IgD-negative memory B cell (primary cell): ENCODE measurements around the gene LRRC71. TPM values are rescaled to one million over a fixed set of nuclear protein-coding genes. Genes with fewer than 3 reads are reported as not detected.

ENCODE experiments used
- H3K27ac Mint-ChIP-seq, 3 donors: one replicate each; pipeline ENCODE4 v1.8.0; 2020 to 2022; ENCODE audit warnings: mild to moderate bottlenecking in 3 of 3, mixed read lengths in 3 of 3, moderate library complexity in 1 of 3
- H3K27me3 Mint-ChIP-seq: one replicate; pipeline ENCODE4 v1.8.0; 2021; ENCODE audit warnings: mixed read lengths
- H3K36me3 Mint-ChIP-seq: one replicate; pipeline ENCODE4 v1.8.0; 2020; ENCODE audit warnings: mild to moderate bottlenecking, mixed read lengths
- H3K4me1 Mint-ChIP-seq, 3 donors: one replicate each; pipeline ENCODE4 v1.8.0; 2020 to 2022; ENCODE audit warnings: mixed read lengths in 3 of 3, mild to moderate bottlenecking in 1 of 3
- H3K4me3 Mint-ChIP-seq, 4 donors: one replicate each; pipeline ENCODE4 v1.8.0; 2020 to 2022; ENCODE audit warnings: mild to moderate bottlenecking in 4 of 4, mixed read lengths in 4 of 4, moderate library complexity in 3 of 4
- H3K9me3 Mint-ChIP-seq, 3 donors: one replicate each; pipeline ENCODE4 v1.8.0; 2020 to 2021; ENCODE audit warnings: mixed read lengths in 3 of 3, mild to moderate bottlenecking in 1 of 3
- polyA plus RNA-seq: library from polyadenylated mRNA; unstranded; fragments of 300-500 nt; fragmentation: Illumina TruSeq; gene quantifications from one replicate; pipeline ENCODE4 v1.2.3, GENCODE V29; 2021

The LRRC71 gene
- polyA plus RNA-seq, 1 donor from 2014 or later, result not detected

DNA sequence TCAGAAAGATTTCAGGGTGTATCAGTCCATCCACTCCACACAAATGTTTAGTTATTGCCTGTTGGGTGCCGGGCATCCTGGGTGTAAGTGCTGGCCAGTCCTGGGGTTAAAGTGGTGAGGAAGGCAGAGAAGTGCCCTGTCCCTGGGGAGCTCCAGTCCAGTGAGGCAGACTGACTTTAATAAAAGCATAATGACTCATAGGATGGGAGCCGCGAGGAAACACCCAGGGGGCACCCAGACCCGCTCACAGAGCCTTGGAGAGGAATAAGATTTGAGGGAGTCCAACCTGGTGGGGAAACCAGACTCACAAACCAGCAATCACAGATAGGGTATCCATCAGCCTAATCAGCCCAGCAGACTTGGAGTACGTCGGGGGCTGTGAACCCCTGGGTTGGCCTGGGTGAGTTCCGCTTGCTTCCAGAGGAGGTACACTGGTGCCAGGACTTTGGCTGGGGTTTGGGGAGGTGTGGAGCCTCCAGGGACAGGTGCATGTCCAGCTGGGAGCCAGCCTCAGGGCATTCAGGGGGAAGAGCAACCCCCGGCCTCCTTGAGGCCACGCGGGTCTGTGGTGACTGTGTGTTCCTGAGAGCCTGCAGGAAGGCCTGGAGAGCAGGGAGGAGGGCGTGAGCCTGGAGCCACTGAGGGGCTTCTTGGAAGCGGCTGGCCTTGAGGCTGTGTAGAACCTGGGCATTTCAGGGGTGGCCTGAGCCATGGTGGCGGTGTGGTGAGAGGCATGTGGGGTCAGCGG, 23.2 kb upstream of the LRRC71 start:
- Mint-ChIP-seq H3K4me3 (no peak overlapping the region), H3K9me3 (no peaks in the 10 kb centered on the region), H3K4me1 (peaks cover 0 to 3% (median 0%) of the 10 kb centered on the region in 3 donors), H3K27me3 (peaks cover 67% of the 10 kb centered on the region), H3K27ac (no peak overlapping the region), H3K36me3 (no peaks in the 10 kb centered on the region)

GRCh38 chr1:156898161-156898566, 22.3 kb upstream of the LRRC71 start:
- Mint-ChIP-seq H3K4me3 (no peak overlapping the region), H3K27me3 (peaks cover 61% of the 10 kb centered on the region), H3K27ac (peak overlapping the region in 1 of 3 donors; percentile 13), H3K9me3 (no peaks in the 10 kb centered on the region), H3K4me1 (peaks cover 0 to 3% (median 0%) of the 10 kb centered on the region in 3 donors), H3K36me3 (no peaks in the 10 kb centered on the region)

GRCh38 chr1:156898971-156899664, 21.3 kb upstream of the LRRC71 start:
- Mint-ChIP-seq H3K4me3 (no peak overlapping the region), H3K36me3 (no peaks in the 10 kb centered on the region), H3K4me1 (peaks cover 0 to 3% (median 0%) of the 10 kb centered on the region in 3 donors), H3K27me3 (peaks cover 56% of the 10 kb centered on the region), H3K27ac (peak overlapping the region in 1 of 3 donors; percentile 19), H3K9me3 (no peaks in the 10 kb centered on the region)

- Mint-ChIP-seq H3K4me1 (peaks cover 0 to 3% (median 0%) of the 10 kb centered on the region in 3 donors), H3K36me3 (no peaks in the 10 kb centered on the region), H3K27me3 (peaks cover 50% of the 10 kb centered on the region), H3K4me3 (no peak overlapping the region), H3K9me3 (no peaks in the 10 kb centered on the region), H3K27ac (no peak overlapping the region)
Measured at GRCh38 chr1:156899956-156900718, 20.3 kb upstream of the LRRC71 start.

DNA sequence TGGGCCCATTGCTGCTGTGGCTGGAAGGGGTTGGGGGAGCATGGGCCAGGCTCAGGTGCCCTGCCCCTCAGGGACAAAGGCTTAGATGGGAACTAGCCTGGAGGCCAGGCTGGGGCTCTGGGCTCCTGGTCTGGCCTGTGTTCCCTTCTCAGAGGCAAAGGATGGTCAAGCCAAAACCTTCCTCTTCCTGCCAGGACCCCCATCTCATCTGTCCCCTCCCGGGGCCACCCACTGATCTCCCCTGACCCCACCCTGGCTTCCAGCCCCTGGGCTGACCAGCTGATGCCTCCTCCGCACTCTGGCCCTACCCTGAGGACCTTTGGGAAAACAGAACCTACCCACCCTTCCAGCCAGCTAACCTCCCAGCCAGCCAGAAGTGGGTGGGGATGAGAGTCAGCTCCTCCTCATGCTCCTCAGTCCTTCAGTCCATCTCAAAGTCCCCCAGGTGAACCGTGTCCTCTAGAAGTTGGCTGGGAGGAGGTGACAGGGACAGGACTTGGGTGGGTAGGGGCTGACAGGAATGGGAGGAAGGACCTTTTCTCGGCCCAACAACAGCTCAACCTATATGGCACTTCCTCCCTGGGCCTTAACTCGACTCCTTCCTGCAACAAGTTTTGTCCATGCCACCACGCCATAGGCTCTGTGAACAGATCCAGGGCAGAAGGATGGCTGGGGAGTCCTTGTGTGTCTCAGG, 19.4 kb upstream of the LRRC71 start:
- no peaks in the 10 kb centered on the region for H3K36me3 Mint-ChIP-seq
- peak overlapping the region in 1 of 3 donors; percentile 20 for H3K27ac Mint-ChIP-seq
- peaks cover 49% of the 10 kb centered on the region for H3K27me3 Mint-ChIP-seq
- H3K9me3 Mint-ChIP-seq, result no peaks in the 10 kb centered on the region
- peaks cover 0 to 3% (median 0%) of the 10 kb centered on the region in 3 donors for H3K4me1 Mint-ChIP-seq
- H3K4me3 Mint-ChIP-seq, result no peak overlapping the region

- Mint-ChIP-seq H3K36me3 (no peaks in the 10 kb centered on the region), H3K4me3 (no peak overlapping the region), H3K9me3 (no peaks in the 10 kb centered on the region), H3K27me3 (peaks cover 46% of the 10 kb centered on the region), H3K4me1 (peaks cover 0 to 3% (median 0%) of the 10 kb centered on the region in 3 donors), H3K27ac (peak overlapping the region in 1 of 3 donors; percentile 20)
Measured at GRCh38 chr1:156901590-156901900, 18.9 kb upstream of the LRRC71 start.

DNA sequence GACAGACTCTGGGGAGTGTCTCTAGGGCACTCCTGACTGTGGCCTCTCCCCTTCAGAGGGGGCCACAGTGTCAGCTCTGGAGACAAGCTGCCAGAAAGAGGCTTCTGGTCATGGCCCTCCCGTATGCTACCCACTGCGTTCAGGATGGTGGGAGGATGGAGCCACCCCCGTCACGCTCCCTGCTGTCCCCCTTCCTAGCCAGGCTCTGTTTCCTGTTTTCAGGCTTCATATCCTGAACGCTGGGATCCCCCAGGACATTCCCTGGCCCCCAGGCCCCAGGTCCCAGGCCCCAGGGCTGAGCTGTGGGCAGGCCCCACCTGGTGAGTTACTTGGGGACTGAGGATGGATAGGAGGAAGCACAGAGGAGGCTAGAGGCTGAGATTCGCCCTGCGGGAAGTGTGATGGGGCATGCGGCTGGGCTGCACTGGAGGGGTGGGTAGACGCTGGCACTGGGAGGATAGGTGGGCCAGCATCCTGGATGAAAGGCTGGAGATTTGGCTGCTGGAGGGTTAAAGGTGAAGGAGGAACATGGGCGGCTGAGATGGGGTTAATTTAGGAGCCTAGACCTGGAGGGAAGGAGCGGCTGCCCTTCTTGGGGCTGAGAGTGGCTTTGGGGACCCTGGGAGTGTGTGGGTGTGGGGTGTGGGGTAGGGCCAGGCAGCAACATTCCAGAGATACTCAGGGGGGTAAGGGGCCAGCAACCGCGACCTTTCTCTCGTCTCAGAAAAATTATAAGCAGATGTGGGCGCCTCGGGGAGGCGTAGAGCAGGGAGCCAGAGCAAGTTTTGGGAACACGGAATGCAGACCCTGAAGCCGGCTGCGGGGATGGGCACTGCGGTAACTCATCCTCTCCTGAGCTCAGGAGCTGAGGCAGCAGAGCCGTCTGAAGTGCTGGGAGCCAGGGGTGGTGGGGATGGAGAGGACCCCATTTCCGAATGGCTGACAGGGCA, 18.2 kb upstream of the LRRC71 start:
- H3K4me1 Mint-ChIP-seq, result peaks cover 2 to 5% (median 3%) of the 10 kb centered on the region in 3 donors
- peak overlapping the region in 1 of 3 donors; percentile 20 for H3K27ac Mint-ChIP-seq
- peak overlapping the region in 2 of 4 donors; percentile 45 to 67 for H3K4me3 Mint-ChIP-seq
- H3K9me3 Mint-ChIP-seq, result peaks cover 0 to 2% (median 0%) of the 10 kb centered on the region in 3 donors
- H3K27me3 Mint-ChIP-seq, result peaks cover 44% of the 10 kb centered on the region
- no peaks in the 10 kb centered on the region for H3K36me3 Mint-ChIP-seq

DNA sequence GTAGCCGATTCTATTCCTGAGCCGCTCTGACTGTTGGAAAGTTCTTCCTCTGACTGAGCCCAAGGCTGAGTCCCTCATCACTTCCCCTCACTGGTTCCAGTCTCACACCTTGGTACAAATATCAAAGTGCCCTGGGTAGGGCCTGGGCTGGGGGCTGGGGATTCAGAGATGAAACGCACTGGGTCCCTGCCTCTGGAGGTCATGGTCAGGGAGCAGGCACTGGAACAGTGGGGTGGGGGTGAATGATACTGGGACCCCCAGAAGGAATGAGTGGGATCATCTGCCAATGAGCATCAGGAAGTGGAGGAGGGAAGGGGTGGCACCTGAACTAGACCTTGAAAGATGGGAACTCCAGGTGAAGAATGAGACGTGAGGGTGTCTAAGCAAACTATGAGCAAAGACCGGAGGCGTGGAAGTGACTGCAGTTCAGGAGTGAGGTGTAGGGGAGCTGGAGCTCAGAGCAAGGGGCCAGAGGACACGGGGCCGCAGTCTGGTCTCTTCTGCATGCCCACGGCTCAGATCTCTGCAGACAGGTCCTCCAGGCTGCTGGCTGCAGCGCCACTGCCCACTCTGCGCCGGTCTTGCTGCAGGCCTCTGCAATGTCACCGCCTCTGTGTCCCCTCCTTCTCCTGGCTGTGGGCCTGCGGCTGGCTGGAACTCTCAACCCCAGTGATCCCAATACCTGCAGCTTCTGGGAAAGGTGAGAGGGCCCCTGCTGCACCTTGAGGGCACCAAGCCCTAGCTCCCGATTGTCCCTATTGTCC, 16.9 kb upstream of the LRRC71 start:
- peaks cover 2 to 3% (median 3%) of the 10 kb centered on the region in 3 donors for H3K4me1 Mint-ChIP-seq
- peaks cover 0 to 2% (median 0%) of the 10 kb centered on the region in 3 donors for H3K9me3 Mint-ChIP-seq
- H3K27ac Mint-ChIP-seq, result no peak overlapping the region
- peaks cover 33% of the 10 kb centered on the region for H3K27me3 Mint-ChIP-seq
- no peaks in the 10 kb centered on the region for H3K36me3 Mint-ChIP-seq
- no peak overlapping the region for H3K4me3 Mint-ChIP-seq

DNA sequence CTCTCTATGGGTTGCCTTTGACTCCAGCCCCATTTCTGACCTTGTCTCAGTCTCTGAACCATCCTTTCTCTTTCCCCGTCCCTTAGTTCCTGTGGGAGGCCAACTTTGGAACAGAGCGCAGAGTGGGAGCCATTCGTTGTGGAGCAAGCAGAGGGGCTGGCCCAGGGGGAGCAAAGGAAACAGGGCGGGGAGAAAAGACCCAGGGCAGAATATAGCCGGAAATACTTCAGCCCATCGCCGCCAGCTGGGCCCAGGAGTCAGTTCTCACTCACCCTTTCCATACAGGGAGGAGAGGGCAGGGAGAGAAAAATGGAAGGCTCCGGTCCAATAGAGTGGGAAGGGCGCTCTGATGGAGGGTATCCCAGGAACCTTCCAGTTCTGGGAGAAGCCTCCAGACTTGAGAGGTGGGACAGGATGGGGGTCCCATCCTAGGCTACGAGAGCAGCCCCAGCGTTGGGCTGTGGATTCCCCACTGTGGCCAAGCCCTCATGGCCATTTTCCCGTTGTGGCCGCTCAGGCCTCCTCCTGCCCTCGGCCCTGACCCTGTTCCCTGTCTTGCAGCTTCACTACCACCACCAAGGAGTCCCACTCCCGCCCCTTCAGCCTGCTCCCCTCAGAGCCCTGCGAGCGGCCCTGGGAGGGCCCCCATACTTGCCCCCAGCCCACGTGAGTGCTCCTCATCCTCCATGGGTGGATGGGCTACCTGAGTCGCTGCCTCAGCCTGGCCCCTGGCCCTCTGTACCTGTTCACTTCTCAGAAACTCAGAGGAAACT, 16.1 kb upstream of the LRRC71 start:
- no peaks in the 10 kb centered on the region for H3K36me3 Mint-ChIP-seq
- peak overlapping the region in 1 of 4 donors; percentile 35 for H3K4me3 Mint-ChIP-seq
- H3K4me1 Mint-ChIP-seq, result peaks cover 2 to 3% (median 2%) of the 10 kb centered on the region in 3 donors
- H3K27me3 Mint-ChIP-seq, result peaks cover 27% of the 10 kb centered on the region
- peaks cover 0 to 2% (median 0%) of the 10 kb centered on the region in 3 donors for H3K9me3 Mint-ChIP-seq
- no peak overlapping the region for H3K27ac Mint-ChIP-seq

DNA sequence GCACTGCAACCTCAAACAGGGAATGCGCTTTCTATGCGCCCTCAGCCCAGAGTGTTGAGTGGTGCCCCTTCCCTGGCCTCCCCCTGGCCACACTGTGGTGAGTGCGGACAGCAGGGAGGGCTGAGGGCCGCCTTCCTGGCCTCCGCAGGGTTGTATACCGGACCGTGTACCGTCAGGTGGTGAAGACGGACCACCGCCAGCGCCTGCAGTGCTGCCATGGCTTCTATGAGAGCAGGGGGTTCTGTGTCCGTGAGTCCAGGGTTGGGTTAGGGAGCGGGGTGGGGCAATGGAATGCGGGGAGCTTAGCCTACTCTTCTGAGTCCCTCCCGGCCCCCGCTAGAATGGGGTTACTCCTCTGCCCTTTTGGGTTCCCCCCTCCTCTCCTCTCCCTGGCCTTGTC, 15.3 kb upstream of the LRRC71 start:
- Mint-ChIP-seq H3K4me3 (no peak overlapping the region), H3K27me3 (peaks cover 22% of the 10 kb centered on the region), H3K4me1 (peaks cover 2 to 3% (median 2%) of the 10 kb centered on the region in 3 donors), H3K27ac (no peak overlapping the region), H3K9me3 (peaks cover 0 to 2% (median 0%) of the 10 kb centered on the region in 3 donors), H3K36me3 (no peaks in the 10 kb centered on the region)

DNA sequence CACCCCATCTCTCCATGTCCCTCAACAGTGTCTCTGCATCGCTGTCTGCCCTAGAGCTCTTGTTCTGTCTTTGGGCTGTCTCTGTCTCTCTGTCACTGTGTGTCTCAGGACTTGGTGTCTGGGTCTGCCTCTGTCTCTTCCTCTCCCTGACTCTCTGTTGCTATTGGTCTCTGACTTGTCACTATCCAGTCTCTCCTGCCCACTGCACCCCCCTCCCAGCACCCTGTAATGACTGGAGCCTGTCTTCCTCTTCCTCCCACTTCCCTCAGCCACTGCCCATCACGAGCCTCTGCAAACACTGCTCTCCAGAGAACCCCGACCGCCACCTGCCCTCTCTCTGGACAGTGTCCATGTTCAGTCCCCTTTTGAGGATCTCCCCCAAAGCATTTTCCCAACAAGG, 14.8 kb upstream of the LRRC71 start:
- Mint-ChIP-seq H3K4me1 (peaks cover 2 to 3% (median 2%) of the 10 kb centered on the region in 3 donors), H3K27ac (no peak overlapping the region), H3K9me3 (peaks cover 0 to 2% (median 0%) of the 10 kb centered on the region in 3 donors), H3K4me3 (peak overlapping the region in 1 of 4 donors; percentile 84), H3K27me3 (peaks cover 22% of the 10 kb centered on the region), H3K36me3 (no peaks in the 10 kb centered on the region)

- Mint-ChIP-seq H3K9me3 (peaks cover 0 to 2% (median 0%) of the 10 kb centered on the region in 3 donors), H3K4me1 (peaks cover 2 to 3% (median 2%) of the 10 kb centered on the region in 3 donors), H3K36me3 (no peaks in the 10 kb centered on the region), H3K4me3 (no peak overlapping the region), H3K27ac (no peak overlapping the region), H3K27me3 (peaks cover 22% of the 10 kb centered on the region)
Measured at GRCh38 chr1:156906206-156906906, 14.1 kb upstream of the LRRC71 start.
